ENCODE results near the gene MICU2.

- TF ChIP-seq POLR2A (IDR thresholded peaks at IDR 0.05) (no peak), CTCF (IDR thresholded peaks at IDR 0.05) (no peak), POLR2AphosphoS5 (IDR thresholded peaks at IDR 0.05) (no peak)
Measured at GRCh38 chr13:21611385-21611784, 7.4 kb upstream of the MICU2 start.

Measured in prostate gland (tissue), 2 donors.